Left lung (tissue), 10 donors: Measurements from ENCODE around the gene NTM. TPM values are rescaled to one million over a fixed set of nuclear protein-coding genes. Genes with fewer than 3 reads are reported as not detected.

Experiments
- ATAC-seq: fragments of 200-7000 bp; cut with Tn5 transposase; one replicate; pipeline ENCODE4 v1.9.1; 2020; ENCODE audit warnings: moderate library complexity
- DNase-seq, 4 donors: peaks; one replicate each; pipeline ENCODE4 v3.0.0-alpha.2; 2013 to 2020
- H3K27ac ChIP-seq, 2 donors: fragments of 200-600 bp; sonication (generic) in 1 of 2; one replicate each; pipeline versions ENCODE4 v1.5.0 to v1.8.0; 2020 to 2021
- H3K27me3 ChIP-seq, 2 donors: fragments of 200-600 bp; sonication (generic) in 1 of 2; one replicate each; pipeline versions ENCODE4 v1.5.0 to v1.8.0; 2020 to 2021
- H3K36me3 ChIP-seq, 2 donors: fragments of 200-600 bp; sonication (generic) in 1 of 2; one replicate each; pipeline versions ENCODE4 v1.5.0 to v1.8.0; 2020 to 2021
- H3K4me1 ChIP-seq, 2 donors: fragments of 200-600 bp; one replicate each; pipeline ENCODE4 v1.8.0; 2021
- H3K4me3 ChIP-seq, 2 donors: fragments of 200-600 bp; sonication (generic) in 1 of 2; one replicate each; pipeline versions ENCODE4 v1.5.0 to v1.8.0; 2020 to 2021; ENCODE audit warnings: mild to moderate bottlenecking in 1 of 2
- H3K9me3 ChIP-seq, 2 donors: fragments of 200-600 bp; sonication (generic) in 1 of 2; one replicate each; pipeline versions ENCODE4 v1.5.0 to v1.8.0; 2020 to 2021
- CTCF ChIP-seq, 2 donors: fragments of 200-600 bp; sonication (generic) in 1 of 2; IDR thresholded peaks; one replicate each; pipeline versions ENCODE4 v1.5.0 to v1.8.0; 2021; ENCODE audit warnings: antibody characterized with exemption in 2 of 2
- intact Hi-C, 2 donors: fragments of 100-400 bp; cut with DNase I; formaldehyde crosslinking; loops; one replicate each; pipeline versions ENCODE4 v1.11.2 to v1.14.2; 2022
- polyA plus RNA-seq, 6 donors: library from polyadenylated mRNA; unstranded; fragments of 120-200 nt; gene quantifications; one replicate each; pipeline ENCODE4 v1.2.1, GENCODE V29; 2013; ENCODE audit not compliant: insufficient read length in 6 of 6
- total RNA-seq, 2 donors: library from RNA; stranded (reverse); fragmentation: NEBNext Ultra II Directional; extraction: Animal tissue kit (Norgen Biotek cat#: 25700); gene quantifications; one replicate each; pipeline ENCODE4 v1.2.1, GENCODE V29; 2021
- donor health status: DM: no; HTN: yes; CAD: no.
- donor health status: DM: no; HTN: no; CAD: no.

The NTM gene
- total and polyA plus RNA-seq, 8 donors: 9.5 to 31.0 (median 21.1) TPM

GRCh38 chr11:132296946-132297610, 926.7 kb downstream of the NTM start:
- no peaks in the 10 kb centered on the region for H3K4me1 ChIP-seq
- intact Hi-C loops: no loop called here
- ATAC-seq: no peak
- TF ChIP-seq CTCF (IDR thresholded peaks at IDR 0.05): no peak
- no peak for DNase-seq
- H3K4me3 ChIP-seq: no peak overlapping the region
- no peak overlapping the region for H3K27ac ChIP-seq
- H3K36me3 ChIP-seq: no peaks in the 10 kb centered on the region
- no peaks in the 10 kb centered on the region for H3K27me3 ChIP-seq
- H3K9me3 ChIP-seq: no peaks in the 10 kb centered on the region

- intact Hi-C loops: no loop called here
- DNase-seq: no peak
- H3K27me3 ChIP-seq: no peaks in the 10 kb centered on the region
These were observed 927.9 kb downstream of the NTM start for GRCh38 chr11:132298357-132298756.

GRCh38 chr11:132300283-132300682, 929.9 kb downstream of the NTM start:
- H3K4me1 ChIP-seq: no peaks in the 10 kb centered on the region
- intact Hi-C loops: no loop called here
- no peaks in the 10 kb centered on the region for H3K36me3 ChIP-seq
- no peak for DNase-seq
- H3K27ac ChIP-seq: no peak overlapping the region
- no peak overlapping the region for H3K4me3 ChIP-seq
- no peaks in the 10 kb centered on the region for H3K27me3 ChIP-seq
- no peak for TF ChIP-seq CTCF (IDR thresholded peaks at IDR 0.05)
- H3K9me3 ChIP-seq: no peaks in the 10 kb centered on the region
- no peak for ATAC-seq

More at GRCh38 chr11:132298357-132298756, 927.9 kb downstream of the NTM start:
- no peak for ATAC-seq
- H3K9me3 ChIP-seq: no peaks in the 10 kb centered on the region
- no peaks in the 10 kb centered on the region for H3K36me3 ChIP-seq
- H3K4me1 ChIP-seq: no peaks in the 10 kb centered on the region
- no peak for TF ChIP-seq CTCF (IDR thresholded peaks at IDR 0.05)
- H3K27ac ChIP-seq: no peak overlapping the region
- no peak overlapping the region for H3K4me3 ChIP-seq

- ATAC-seq (no peak), DNase-seq (no peak)
- no peaks in the 10 kb centered on the region for H3K4me1 ChIP-seq
- no peak overlapping the region for H3K4me3 ChIP-seq
- intact Hi-C loops: no loop called here
- TF ChIP-seq CTCF (IDR thresholded peaks at IDR 0.05): no peak
- no peak overlapping the region for H3K27ac ChIP-seq
- no peaks in the 10 kb centered on the region for H3K27me3 ChIP-seq
- no peaks in the 10 kb centered on the region for H3K9me3 ChIP-seq
- no peaks in the 10 kb centered on the region for H3K36me3 ChIP-seq
These were observed 931.0 kb downstream of the NTM start for GRCh38 chr11:132301465-132301864.

GRCh38 chr11:132301900-132302299, 931.5 kb downstream of the NTM start:
- H3K27ac ChIP-seq: no peak overlapping the region
- no peaks in the 10 kb centered on the region for H3K36me3 ChIP-seq
- H3K4me1 ChIP-seq: no peaks in the 10 kb centered on the region
- intact Hi-C loops: no loop called here
- H3K9me3 ChIP-seq: no peaks in the 10 kb centered on the region
- DNase-seq (no peak), ATAC-seq (no peak)
- TF ChIP-seq CTCF (IDR thresholded peaks at IDR 0.05): no peak
- H3K27me3 ChIP-seq: no peaks in the 10 kb centered on the region
- no peak overlapping the region for H3K4me3 ChIP-seq
